OCI-LY1 (cell line): ENCODE measurements around the gene KCNJ12.

ENCODE experiments used
- H2AFZ ChIP-seq: fragments of 200-600 bp; sonication (generic), shearing (Covaris generic); 2 replicates; pipeline ENCODE4 v1.6.0; 2014; ENCODE audit warnings: antibody characterized with exemption, mild to moderate bottlenecking, low read length
- H3F3A ChIP-seq: fragments of 200-600 bp; sonication (generic), shearing (Covaris generic); 2 replicates; pipeline ENCODE4 v1.6.0; 2014; ENCODE audit warnings: mild to moderate bottlenecking, antibody characterized with exemption, low read length, moderate library complexity; ENCODE audit not compliant: insufficient read depth
- H3K27ac ChIP-seq: fragments of 200-600 bp; sonication (generic); 2 replicates; pipeline ENCODE4 v1.5.1; 2014; ENCODE audit warnings: low read length, mixed run types, mild to moderate bottlenecking, low read depth; ENCODE audit not compliant: poor library complexity, severe bottlenecking
- H3K27me3 ChIP-seq: fragments of 200-600 bp; sonication (generic); 2 replicates; pipeline ENCODE4 v1.6.0; 2014; ENCODE audit warnings: antibody characterized with exemption, mild to moderate bottlenecking, low read length, moderate library complexity; ENCODE audit not compliant: insufficient read depth
- H3K36me3 ChIP-seq: fragments of 200-600 bp; sonication (generic); 2 replicates; pipeline ENCODE4 v1.6.1; 2014; ENCODE audit warnings: mild to moderate bottlenecking, antibody characterized with exemption, low read length, moderate library complexity, mixed read lengths; ENCODE audit not compliant: insufficient read depth
- H3K4me1 ChIP-seq: fragments of 200-600 bp; sonication (generic); 2 replicates; pipeline ENCODE4 v1.5.1; 2014; ENCODE audit warnings: mild to moderate bottlenecking, low read length, moderate library complexity; ENCODE audit not compliant: insufficient read depth, severe bottlenecking
- H3K4me2 ChIP-seq: fragments of 200-600 bp; sonication (generic), shearing (Covaris generic); 2 replicates; pipeline ENCODE4 v1.6.1; 2014; ENCODE audit warnings: low read length
- H3K4me3 ChIP-seq: fragments of 200-600 bp; sonication (generic); 2 replicates; pipeline ENCODE4 v1.5.1; 2014; ENCODE audit warnings: low read length, low read depth, mild to moderate bottlenecking, mixed read lengths; ENCODE audit not compliant: poor library complexity, severe bottlenecking
- H3K79me2 ChIP-seq: fragments of 200-600 bp; shearing (Covaris generic); 2 replicates; pipeline ENCODE4 v1.6.1; 2016; ENCODE audit warnings: mixed run types, low read length, mixed read lengths; ENCODE audit not compliant: insufficient read depth
- H3K9ac ChIP-seq: fragments of 200-600 bp; sonication (generic), shearing (Covaris generic); 2 replicates; pipeline ENCODE4 v1.6.1; 2014; ENCODE audit warnings: mild to moderate bottlenecking, low read length, mixed read lengths
- H3K9me2 ChIP-seq: fragments of 200-600 bp; sonication (generic), shearing (Covaris generic); 2 replicates; pipeline ENCODE4 v1.6.1; 2014; ENCODE audit warnings: low read depth, mild to moderate bottlenecking, low read length, mixed read lengths
- H3K9me3 ChIP-seq: fragments of 200-600 bp; shearing (Covaris generic); 2 replicates; pipeline ENCODE4 v1.6.1; 2014; ENCODE audit warnings: low read length, mixed read lengths
- H4K20me1 ChIP-seq: fragments of 200-600 bp; sonication (generic), shearing (Covaris generic); 2 replicates; pipeline ENCODE4 v1.6.0; 2016; ENCODE audit warnings: mild to moderate bottlenecking, low read length; ENCODE audit not compliant: insufficient read depth
- EZH2 ChIP-seq: fragments of 200-600 bp; sonication (generic), shearing (Covaris generic); IDR thresholded peaks from 2 replicates; pipeline ENCODE4 v1.8.0; 2017; ENCODE audit warnings: borderline replicate concordance, mixed run types, mild to moderate bottlenecking, antibody characterized with exemption, low read length, moderate library complexity, mixed read lengths
- TF ChIP-seq, protein P1 (sequence below): fragments of 200-600 bp; sonication (generic), shearing (Covaris generic); IDR thresholded peaks from 2 replicates; pipeline ENCODE4 v1.5.1; 2017; ENCODE audit warnings: mild to moderate bottlenecking, antibody characterized with exemption, low read length, moderate library complexity, mixed read lengths

The KCNJ12 gene

DNA sequence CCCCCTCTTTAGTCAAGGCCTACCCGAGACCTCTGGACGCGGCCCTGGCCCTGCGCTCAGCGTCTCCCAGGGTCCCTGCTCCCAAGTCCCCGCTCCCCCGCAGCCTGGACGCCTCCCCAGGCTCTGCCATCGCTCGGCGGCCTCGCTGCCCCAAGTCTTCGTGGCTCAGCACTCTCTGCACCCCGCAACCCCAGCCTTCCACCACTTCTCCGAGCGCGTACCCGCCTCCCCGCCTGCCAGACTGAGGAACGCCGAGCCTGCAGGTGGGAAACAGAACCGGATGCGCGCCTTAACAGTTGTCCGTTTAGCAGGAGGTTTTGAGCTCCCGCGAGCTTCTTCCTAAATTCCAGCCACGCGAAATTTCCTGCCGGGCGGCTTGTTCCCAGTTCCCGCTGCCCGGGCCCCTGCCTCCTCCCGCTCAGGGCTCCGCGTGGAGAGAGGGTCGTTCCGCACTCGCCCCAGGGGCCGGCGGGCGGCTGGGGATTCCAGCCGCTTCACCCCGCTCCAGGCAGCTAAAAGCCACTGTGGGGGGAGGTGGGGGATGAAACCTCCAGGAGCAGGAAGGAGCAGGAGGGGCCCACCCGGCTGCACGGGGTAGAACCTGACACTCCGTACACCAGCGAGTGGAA, 87.7 kb downstream of the KCNJ12 start:
- Histone ChIP-seq H2AFZ (no peak overlapping the region), H3F3A (no peaks in the 10 kb centered on the region), H3K4me3 (no peak overlapping the region), H3K27me3 (0 out of 2 replicates have a peak, but pooled peaks cover 2% of the 10 kb centered on the region), H3K9me3 (no peaks in the 10 kb centered on the region), H3K4me2 (no peak overlapping the region), H3K36me3 (no peaks in the 10 kb centered on the region), H3K9ac (no peak overlapping the region), H4K20me1 (no peaks in the 10 kb centered on the region), H3K79me2 (no peaks in the 10 kb centered on the region), H3K27ac (no peak overlapping the region), H3K9me2 (no peaks in the 10 kb centered on the region), H3K4me1 (no peaks in the 10 kb centered on the region)
- no peak for TF ChIP-seq EZH2
- TF ChIP-seq, protein P1, sequence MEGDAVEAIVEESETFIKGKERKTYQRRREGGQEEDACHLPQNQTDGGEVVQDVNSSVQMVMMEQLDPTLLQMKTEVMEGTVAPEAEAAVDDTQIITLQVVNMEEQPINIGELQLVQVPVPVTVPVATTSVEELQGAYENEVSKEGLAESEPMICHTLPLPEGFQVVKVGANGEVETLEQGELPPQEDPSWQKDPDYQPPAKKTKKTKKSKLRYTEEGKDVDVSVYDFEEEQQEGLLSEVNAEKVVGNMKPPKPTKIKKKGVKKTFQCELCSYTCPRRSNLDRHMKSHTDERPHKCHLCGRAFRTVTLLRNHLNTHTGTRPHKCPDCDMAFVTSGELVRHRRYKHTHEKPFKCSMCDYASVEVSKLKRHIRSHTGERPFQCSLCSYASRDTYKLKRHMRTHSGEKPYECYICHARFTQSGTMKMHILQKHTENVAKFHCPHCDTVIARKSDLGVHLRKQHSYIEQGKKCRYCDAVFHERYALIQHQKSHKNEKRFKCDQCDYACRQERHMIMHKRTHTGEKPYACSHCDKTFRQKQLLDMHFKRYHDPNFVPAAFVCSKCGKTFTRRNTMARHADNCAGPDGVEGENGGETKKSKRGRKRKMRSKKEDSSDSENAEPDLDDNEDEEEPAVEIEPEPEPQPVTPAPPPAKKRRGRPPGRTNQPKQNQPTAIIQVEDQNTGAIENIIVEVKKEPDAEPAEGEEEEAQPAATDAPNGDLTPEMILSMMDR = no peak

GRCh38 chr17:21464611-21465021, 88.5 kb downstream of the KCNJ12 start:
- H4K20me1 ChIP-seq = no peaks in the 10 kb centered on the region
- no peak overlapping the region for H3K27ac ChIP-seq
- no peaks in the 10 kb centered on the region for H3F3A ChIP-seq
- H3K4me3 ChIP-seq = no peak overlapping the region
- no peak overlapping the region for H3K4me2 ChIP-seq
- no peaks in the 10 kb centered on the region for H3K9me3 ChIP-seq
- H3K27me3 ChIP-seq = 0 out of 2 replicates have a peak, but pooled peaks cover 2% of the 10 kb centered on the region
- H2AFZ ChIP-seq = no peak overlapping the region
- H3K4me1 ChIP-seq = no peaks in the 10 kb centered on the region
- H3K36me3 ChIP-seq = no peaks in the 10 kb centered on the region
- H3K79me2 ChIP-seq = no peaks in the 10 kb centered on the region
- no peak for TF ChIP-seq EZH2
- TF ChIP-seq, protein P1 = no peak
- H3K9ac ChIP-seq = no peak overlapping the region
- no peaks in the 10 kb centered on the region for H3K9me2 ChIP-seq

DNA sequence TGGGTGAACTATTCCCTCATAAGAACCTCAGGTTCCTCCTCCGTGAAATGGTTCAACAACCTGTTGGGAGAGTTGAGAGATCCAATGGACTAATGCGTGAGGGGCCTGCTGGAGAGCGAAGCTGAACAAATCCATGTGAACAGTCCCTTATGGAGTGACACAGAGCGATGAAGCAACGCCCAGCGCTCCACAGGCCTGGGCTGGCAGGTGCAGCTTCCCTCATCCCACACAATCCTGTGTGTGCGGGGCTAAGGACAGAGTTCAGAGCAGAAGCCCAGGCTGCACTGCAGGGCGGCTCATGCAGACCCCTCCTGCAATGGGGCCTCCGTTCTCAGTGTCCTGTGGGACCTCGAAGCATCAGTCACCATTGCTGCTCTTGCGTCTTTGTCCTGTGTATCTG, 90.4 kb downstream of the KCNJ12 start:
- H3K4me2 ChIP-seq = no peak overlapping the region
- no peak overlapping the region for H3K4me3 ChIP-seq
- H3K79me2 ChIP-seq = no peaks in the 10 kb centered on the region
- no peak overlapping the region for H3K27ac ChIP-seq
- H3K9ac ChIP-seq = no peak overlapping the region
- no peak overlapping the region for H2AFZ ChIP-seq
- H3K9me3 ChIP-seq = no peaks in the 10 kb centered on the region
- H3K27me3 ChIP-seq = 0 out of 2 replicates have a peak, but pooled peaks cover 2% of the 10 kb centered on the region
- no peaks in the 10 kb centered on the region for H3K4me1 ChIP-seq
- no peaks in the 10 kb centered on the region for H3F3A ChIP-seq
- no peak for TF ChIP-seq EZH2
- TF ChIP-seq, protein P1 = no peak
- no peaks in the 10 kb centered on the region for H3K36me3 ChIP-seq
- H3K9me2 ChIP-seq = no peaks in the 10 kb centered on the region
- no peaks in the 10 kb centered on the region for H4K20me1 ChIP-seq
